GM19395 (cell line): ENCODE results near the gene PPP2R2D.

Source experiments
- ATAC-seq: cut with Tn5 transposase; IDR thresholded peaks from one replicate; pipeline ENCODE4 v1.9.1; 2021; ENCODE audit warnings: mild to moderate bottlenecking, moderate library complexity; ENCODE audit not compliant: unreplicated experiment

The PPP2R2D gene

DNA sequence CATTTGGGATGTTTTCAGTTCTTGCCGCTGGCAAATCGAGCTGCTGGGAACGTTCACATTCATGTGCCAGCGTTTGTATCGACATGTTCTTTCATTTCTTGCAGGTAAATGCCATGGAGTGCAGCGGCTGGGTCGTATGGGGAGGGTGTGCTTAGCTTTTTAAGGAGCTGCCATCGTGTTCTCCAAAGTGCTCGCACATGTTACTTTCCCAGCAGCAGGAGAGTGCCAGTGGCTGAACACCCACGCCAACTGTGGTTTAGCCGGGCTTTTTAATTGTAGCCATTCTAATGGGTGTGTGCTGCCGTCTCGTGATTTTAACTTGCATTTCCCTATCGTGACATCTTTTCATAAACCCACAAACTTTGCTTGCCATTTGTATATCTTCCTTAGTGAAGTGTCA lies 92.5 kb downstream of the PPP2R2D start:
- ATAC-seq, result no peak

- no peak for ATAC-seq
These were observed 93.6 kb downstream of the PPP2R2D start for GRCh38 chr10:131994435-131994834.

DNA sequence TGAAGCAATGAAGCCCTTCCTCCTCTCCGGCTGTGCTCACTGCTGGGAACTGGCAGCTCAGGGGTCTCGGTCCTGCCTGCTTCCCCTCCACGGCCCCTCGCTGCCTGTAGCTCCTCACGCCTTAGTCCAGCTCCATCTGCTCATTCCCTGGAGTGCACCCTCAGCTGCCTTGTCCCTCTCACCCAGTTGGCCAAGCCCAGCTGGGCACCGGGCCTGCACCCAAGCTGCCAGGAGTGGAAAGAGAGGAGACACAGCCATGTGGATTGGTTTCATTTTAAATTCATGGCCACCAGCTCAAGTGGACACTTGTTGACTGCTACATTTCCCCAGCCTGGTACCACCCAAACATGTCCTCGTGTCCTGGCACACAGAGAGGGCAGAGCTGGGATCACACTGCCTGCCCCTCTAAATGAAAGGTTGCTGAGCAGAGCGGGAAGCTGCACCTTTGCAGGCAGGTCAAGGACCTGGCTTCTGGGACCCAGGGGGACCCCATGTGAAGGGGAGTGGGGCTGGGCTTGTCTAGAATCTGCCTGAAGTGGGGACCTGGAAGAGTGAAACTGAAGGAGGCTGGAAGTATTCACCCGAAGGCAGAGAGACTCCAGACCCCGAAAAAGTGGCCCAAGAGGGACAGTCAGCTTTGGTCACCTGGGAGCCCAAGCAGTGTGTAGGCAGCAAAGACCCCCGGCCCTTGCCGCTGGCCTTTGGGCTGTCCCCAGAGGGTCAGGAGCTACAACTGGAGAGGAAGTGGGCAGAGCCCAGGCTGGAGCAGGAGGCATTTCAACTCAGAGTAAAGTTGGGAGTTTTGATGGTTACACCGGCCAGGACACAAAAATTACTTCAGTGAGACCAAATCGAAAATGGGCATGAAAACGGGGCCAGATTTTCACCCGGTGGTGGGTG lies 95.9 kb downstream of the PPP2R2D start:
- no peak for ATAC-seq

DNA sequence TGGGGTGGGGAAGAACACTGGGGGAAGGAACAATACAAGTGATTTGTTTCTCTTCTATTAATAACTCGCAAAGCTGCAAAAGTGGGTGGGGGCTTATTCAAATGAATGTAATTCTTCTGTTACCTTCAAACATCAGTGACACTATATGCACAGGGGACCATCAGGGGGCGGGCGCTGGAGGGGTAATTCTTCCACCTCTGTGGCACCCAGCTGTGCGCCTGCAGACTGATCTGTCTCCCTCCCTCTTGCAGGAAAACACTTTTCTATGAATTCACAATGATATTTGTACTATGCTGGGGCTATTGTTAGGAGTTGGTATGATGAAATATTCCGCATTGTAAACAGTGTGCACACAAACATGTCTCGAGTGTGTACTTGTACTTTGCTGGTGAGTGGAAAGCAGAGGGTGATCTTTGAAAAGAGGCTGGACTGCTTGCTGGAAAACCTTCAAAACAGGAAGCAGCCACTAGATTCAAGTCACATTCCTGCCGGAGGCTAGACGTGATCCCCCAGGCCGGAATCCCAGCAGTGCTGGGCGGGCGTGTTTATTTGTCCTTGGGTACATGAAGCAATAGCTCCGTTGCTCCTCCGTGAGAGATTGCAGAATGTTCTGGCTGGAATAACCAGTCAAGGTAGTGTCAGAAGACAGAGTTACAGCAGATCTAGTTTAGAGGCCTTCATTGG lies 96.7 kb downstream of the PPP2R2D start:
- no peak for ATAC-seq

- ATAC-seq, result no peak
These were observed 97.4 kb downstream of the PPP2R2D start for GRCh38 chr10:131998050-131998844.

DNA sequence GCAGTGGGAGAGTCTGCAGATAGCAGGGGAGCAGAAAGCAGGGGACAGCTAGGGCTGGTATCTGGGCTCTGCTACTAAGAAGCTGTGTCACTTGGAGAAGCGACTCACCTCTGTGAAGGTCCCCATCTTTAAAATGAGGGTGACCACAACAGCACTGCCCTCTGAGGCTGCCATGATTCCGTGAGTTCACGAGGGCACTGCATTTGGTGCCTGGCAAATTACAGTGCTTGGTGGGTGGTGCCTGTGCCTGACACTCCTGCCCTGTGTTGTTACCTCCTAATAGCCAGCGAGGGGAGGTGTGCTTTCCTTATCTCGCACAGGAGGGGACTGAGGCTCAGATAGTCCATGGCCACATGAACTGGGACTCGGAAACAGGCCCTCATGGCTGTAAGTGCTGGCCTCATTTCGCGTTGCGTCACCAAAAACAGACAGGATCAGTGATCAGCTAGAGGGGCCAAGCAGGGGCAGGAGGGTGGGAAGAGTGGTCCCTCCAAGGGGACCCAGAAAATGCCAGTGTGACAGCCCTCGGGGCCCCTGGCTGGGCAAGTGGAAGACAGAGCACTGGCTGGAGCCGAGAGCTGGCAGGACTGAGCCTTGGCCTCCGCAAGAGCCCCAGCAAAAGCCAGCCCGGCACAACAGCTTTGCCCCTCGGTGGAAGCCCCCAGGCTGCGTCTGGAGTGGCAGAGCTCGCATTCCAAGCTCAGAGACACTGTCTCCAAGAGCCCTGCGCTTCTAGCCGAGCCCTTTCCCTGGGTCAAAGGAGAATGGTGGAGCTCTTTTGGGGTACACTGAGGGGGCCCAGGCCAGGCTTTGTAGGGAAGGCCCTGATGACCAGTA lies 98.3 kb downstream of the PPP2R2D start:
- ATAC-seq, result no peak

DNA sequence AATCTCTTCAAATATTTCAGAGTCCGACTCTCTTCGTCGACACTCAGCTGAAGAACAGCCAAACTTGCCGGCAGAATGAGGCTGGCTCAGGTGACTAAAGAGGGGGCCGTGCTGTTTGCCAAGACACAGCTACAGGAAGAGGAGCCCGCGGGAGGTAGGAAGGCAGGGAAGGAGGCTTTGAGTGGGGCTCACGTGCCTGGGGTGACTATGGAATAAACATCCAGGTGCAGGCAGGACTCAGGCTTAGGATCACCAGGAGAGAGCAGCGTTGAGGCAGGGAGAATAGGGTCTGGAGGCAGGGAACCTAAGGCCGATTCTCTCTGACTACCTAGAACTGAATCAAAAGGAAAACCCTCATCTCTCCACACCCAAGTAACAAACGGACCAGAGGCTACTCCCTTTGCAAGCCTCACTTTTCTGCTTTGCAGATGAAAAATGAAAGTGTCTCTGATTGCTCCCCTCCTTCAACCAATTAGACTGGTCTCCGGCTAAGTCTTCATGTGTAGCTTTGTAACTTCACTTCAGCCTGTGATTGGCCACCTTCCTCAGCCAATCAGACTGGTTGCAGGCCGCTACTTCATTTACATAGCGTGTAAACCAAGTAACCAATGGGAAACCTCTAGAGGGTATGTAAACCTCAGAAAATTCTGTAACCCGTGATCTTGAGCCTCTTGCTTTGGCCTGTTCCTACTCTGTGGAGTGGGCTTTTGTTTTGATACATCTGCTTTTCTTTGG lies 100.6 kb downstream of the PPP2R2D start:
- no peak for ATAC-seq

GRCh38 chr10:132002004-132002403 lies 101.2 kb downstream of the PPP2R2D start:
- ATAC-seq, result no peak

- ATAC-seq, result no peak
These were observed 102.6 kb downstream of the PPP2R2D start for GRCh38 chr10:132003282-132003924.

- ATAC-seq, result no peak
These were observed 103.2 kb downstream of the PPP2R2D start for GRCh38 chr10:132004052-132004451.

DNA sequence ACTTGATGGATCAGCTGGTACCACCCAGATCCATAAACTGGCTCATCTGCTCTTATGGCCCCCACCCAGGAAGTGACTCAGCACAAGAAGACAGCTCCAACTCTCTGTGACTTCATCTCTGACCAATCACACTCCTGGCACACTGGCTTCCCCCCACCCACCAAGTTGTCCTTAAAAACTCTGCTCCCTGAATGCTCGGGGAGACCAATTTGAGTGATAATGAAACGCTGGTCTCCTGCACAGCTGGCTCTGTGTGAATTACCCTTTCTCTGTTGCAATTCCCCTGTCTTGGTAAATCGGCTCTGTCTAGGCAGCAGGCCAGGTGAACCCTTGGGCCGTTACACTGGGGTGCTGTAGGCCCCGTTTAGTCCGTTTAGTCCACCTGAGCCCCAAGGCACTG lies 104.3 kb downstream of the PPP2R2D start:
- ATAC-seq, result no peak

- no peak for ATAC-seq
These were observed 106.2 kb downstream of the PPP2R2D start for GRCh38 chr10:132006966-132007365.

GRCh38 chr10:132007681-132008080 lies 106.9 kb downstream of the PPP2R2D start:
- ATAC-seq, result no peak
